ENCODE data around the gene SPATA46.

GRCh38 chr1:162364498-162364897, 12.2 kb downstream of the SPATA46 start:
- TF ChIP-seq EZH2phosphoT487 (IDR thresholded peaks at IDR 0.05; ENCODE audit: borderline replicate concordance, low read depth, low read length) (no peak), CTCF (conservative IDR thresholded peaks at IDR 0.05; ENCODE audit: low read length) (no peak)
